Kidney epithelial cell (primary cell): ENCODE measurements around the gene SRPK3. TPM values are rescaled to one million over a fixed set of nuclear protein-coding genes. Genes with fewer than 3 reads are reported as not detected.

Experiments used
- DNase-seq: peaks from one replicate; pipeline ENCODE4 v3.0.0-alpha.2; 2010; ENCODE audit warnings: low read depth
- H3K27me3 ChIP-seq: 2 replicates; pipeline ENCODE4 v1.6.0; 2011; ENCODE audit warnings: low read length; ENCODE audit not compliant: control insufficient read depth, insufficient read depth
- H3K36me3 ChIP-seq: 2 replicates; pipeline ENCODE4 v1.5.1; 2011; ENCODE audit warnings: low read length; ENCODE audit not compliant: control insufficient read depth, insufficient read depth
- H3K4me3 ChIP-seq: 2 replicates; pipeline ENCODE4 v1.5.1; 2011; ENCODE audit warnings: low read depth, mild to moderate bottlenecking, control low read depth, low read length
- CTCF ChIP-seq: IDR thresholded peaks from 2 replicates; pipeline ENCODE4 v1.5.1; 2011; ENCODE audit warnings: mild to moderate bottlenecking, moderate library complexity, low read length, control low read depth, inconsistent platforms; ENCODE audit not compliant: insufficient read depth, poor library complexity, severe bottlenecking
- total RNA-seq: library from RNA; depleted of rRNA; stranded (reverse); fragments of >200 nt; gene quantifications from 2 replicates; pipeline ENCODE4 v1.2.3, GENCODE V29; 2015

SRPK3 gene
- total RNA-seq, 1 donor from 2014 or later, result 0.08 TPM

- H3K36me3 ChIP-seq, result no peaks in the 10 kb centered on the region
- TF ChIP-seq CTCF, result no peak
These were observed 10.4 kb downstream of the SRPK3 start for GRCh38 chrX:153791104-153791852.

GRCh38 chrX:153792368-153792767, 11.5 kb downstream of the SRPK3 start:
- Histone ChIP-seq H3K36me3 (peaks cover 2% of the 10 kb centered on the region), H3K4me3 (no peak overlapping the region), H3K27me3 (no peaks in the 10 kb centered on the region)
- no peak for DNase-seq
- no peak for TF ChIP-seq CTCF

More at GRCh38 chrX:153791104-153791852, 10.4 kb downstream of the SRPK3 start:
- Histone ChIP-seq H3K4me3 (no peak overlapping the region), H3K27me3 (no peaks in the 10 kb centered on the region)
- DNase-seq, result no peak

- Histone ChIP-seq H3K27me3 (no peaks in the 10 kb centered on the region), H3K36me3 (peaks cover 2% of the 10 kb centered on the region), H3K4me3 (peak overlapping the region; percentile 79)
- TF ChIP-seq CTCF, result no peak
- no peak for DNase-seq
These were observed 12.4 kb downstream of the SRPK3 start for GRCh38 chrX:153793291-153793690.

GRCh38 chrX:153794018-153794896, 13.4 kb downstream of the SRPK3 start, which contains the start of the genes IDH3G and SSR4:
Gene IDH3G (minus strand): TSS chrX:153794375. CDS start chrX:153794326, 49 bp downstream.
Gene SSR4 (plus strand): TSS chrX:153794668. CDS start chrX:153794688, 20 bp downstream.
- Histone ChIP-seq H3K4me3 (peak within 1 kb of the TSS; percentile 79), H3K36me3 (peaks cover 2% of the 10 kb centered on the region), H3K27me3 (no peaks in the 10 kb centered on the region)
- peak; percentile 59 for DNase-seq
- no peak for TF ChIP-seq CTCF

GRCh38 chrX:153794897-153795816, 14.3 kb downstream of the SRPK3 start:
- Histone ChIP-seq H3K36me3 (peaks cover 2% of the 10 kb centered on the region), H3K27me3 (no peaks in the 10 kb centered on the region)
- no peak for DNase-seq

More at GRCh38 chrX:153794897-153795816, 14.3 kb downstream of the SRPK3 start:
- TF ChIP-seq CTCF, result no peak
- peak overlapping the region; percentile 79 for H3K4me3 ChIP-seq
